Dermis microvascular lymphatic vessel endothelial cell (primary cell): ENCODE results near the gene UGDH. TPM values are rescaled to one million over a fixed set of nuclear protein-coding genes. Genes with fewer than 3 reads are reported as not detected.
"Not testable (repeated sequence)": the region's sequence is repeated elsewhere in the genome, so short reads cannot be mapped to it uniquely, and the experiment has no call there.

Source experiments
- DNase-seq, 2 donors: peaks; one replicate each; pipeline versions ENCODE4 v3.0.0 to v3.0.0-alpha.2; 2010; ENCODE audit warnings: low read depth in 2 of 2
- total RNA-seq: library from RNA; depleted of rRNA; stranded (reverse); fragments of >200 nt; gene quantifications from 2 replicates; pipeline ENCODE4 v1.2.1, GENCODE V29; 2014

The UGDH gene
- total RNA-seq, 1 donor from 2014 or later: 36.1 TPM

- no peak for DNase-seq
These were observed 31.6 kb downstream of the UGDH start for GRCh38 chr4:39495446-39496213.

DNA sequence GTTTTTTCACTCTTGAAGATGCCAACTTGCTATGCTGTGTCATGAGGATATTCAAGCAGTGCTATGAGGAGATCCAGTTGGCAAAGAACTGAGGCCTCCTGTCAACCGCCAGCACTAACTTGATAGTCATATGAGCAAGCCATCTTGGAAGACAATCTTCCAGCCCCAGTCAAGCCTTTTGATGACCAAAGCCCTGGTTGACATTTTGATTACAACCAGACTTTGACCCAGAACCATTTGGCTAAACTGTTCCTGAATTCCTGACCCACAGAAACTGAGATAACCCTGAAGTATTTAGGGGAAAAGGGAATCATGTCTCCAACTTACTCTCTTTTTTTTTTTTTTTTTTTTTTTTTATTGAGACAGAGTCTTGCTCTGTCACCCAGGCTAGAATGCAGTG, 32.9 kb downstream of the UGDH start:
- no peak for DNase-seq

DNA sequence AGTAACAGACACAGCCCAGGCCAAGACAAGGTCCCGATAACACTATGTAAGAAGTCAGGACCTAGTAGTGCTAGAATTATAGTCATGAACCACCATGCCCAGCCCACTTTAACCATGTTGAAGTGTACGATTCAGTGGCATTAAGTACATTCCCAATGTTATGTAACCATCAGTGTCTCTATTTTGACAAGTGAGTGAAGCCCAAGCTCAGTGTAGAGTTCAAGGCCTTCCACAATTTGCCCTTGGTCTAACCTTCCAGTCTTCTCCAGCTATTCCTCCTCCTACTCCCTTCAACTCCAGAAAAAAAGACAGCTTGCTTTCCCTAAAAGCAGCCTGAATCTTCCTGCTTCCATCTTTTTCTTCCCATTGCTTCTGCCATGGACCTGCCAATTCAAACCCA, 36.9 kb downstream of the UGDH start:
- DNase-seq: no peak

DNA sequence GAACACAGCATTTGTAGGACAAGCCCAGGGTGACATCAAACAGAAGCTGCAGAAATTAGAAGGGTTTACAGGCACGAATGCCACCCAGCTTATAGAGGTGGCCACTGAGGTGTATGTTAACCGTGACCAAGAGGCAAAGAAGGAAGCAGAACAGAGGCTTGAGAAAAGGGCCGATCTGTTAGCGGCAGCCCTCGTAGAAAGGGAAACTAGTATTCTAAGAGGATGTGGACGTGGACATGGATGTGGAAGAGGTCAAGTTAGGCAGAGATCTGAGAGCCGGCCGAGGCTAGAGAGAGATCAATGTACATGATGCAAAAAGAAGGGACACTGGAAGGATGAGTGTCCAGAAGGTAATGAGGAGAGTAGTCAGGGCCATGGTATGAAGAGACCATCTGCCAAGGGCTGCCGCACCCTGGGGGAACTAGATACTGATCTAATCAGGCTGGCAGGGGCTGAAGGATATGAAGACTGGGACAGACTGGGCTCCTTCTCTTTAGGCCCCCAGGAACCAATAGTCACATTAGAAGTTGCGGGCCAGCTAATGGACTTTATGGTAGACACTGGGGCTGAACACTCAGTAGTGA, 40.9 kb downstream of the UGDH start:
- DNase-seq: no peak

DNA sequence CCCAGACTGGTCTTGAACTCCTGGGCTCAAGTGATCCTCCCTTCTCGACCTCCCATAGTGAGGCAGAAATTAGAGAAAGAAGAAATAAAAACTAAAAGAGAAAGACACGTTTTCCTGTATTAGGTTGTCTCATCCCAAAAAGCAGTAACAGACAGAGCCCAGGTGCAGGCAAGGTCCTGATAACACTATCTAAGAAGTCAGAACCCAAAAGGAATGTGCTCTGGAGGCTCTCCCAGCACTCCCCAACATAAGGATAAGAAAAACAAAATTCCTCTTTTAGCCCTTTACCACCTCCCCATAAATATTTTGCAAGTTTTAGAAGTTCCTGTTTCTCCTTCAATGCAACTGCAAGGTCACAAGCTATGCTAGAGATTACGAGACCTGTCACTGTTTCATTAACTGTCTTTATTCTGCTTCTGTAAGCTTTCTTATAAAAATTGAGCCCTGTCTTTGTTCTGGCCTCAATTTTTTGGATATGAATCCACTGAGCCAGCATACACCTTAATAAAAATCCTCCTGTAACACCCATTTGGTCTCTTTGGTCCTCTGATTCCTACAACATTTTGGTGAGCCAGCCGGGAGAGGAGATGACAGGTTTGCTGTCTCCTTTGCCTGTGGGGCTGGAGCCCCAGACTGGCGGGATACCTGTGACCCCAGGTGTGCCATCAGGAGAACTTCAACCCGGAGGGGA, 42.5 kb downstream of the UGDH start:
- DNase-seq: no peak

- no peak for DNase-seq
These were observed 46.1 kb downstream of the UGDH start for GRCh38 chr4:39480902-39481695.

- DNase-seq: no peak
These were observed 47.0 kb downstream of the UGDH start for GRCh38 chr4:39480251-39480650.

- no peak for DNase-seq
These were observed 50.9 kb downstream of the UGDH start for GRCh38 chr4:39476187-39476895.

DNA sequence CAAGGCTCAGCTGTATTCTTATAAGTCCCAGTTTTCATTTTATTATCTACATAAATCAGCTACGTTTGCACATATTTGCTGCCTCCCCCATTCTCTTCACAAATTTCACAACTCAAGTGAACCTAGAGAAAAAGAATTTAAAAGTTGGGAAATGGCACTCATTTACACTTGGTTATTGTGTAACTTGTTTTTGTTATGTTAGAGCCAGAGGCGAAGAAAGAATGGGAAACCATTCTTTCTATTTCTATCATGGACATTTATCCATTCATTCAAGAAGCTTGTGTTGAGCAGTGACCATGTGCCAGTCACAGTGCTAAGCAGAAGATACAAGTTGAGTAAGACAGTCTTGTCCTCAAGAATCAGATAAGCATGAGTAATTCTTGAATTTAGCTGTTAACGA, 54.8 kb downstream of the UGDH start:
- no peak for DNase-seq

- no peak for DNase-seq
These were observed 56.8 kb downstream of the UGDH start for GRCh38 chr4:39470402-39470801.

DNA sequence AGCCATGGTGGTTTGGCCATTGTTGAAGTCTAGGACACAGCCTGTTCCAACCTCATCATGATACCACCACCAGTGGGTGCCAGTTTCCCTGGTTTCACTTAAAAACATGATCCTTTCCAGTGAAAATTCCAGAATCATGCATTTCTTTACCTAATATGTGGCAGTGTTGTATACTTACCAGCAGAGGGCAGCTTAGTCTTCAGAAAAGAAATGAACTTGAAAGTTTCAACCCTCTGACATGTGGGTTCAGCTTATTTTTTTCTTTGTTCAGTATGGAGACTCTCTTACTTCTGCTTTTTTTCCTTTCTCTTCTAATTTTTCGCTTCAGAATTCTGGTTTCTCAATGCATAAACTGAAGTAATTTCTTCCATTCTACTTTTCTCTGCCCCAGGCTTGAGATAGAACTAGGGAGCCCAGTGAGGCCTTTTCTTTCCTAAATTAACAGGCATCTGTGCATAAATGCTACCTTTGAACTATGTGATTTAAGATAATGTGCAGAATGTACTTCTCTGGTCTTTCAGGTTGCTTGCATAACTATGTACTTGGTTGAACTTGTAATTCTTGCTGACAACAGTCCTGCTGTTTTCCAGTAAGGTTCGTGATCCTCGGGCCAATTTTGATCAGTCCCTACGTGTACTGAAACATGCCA, 57.7 kb downstream of the UGDH start:
- peak; percentile 83 to 88 for DNase-seq

DNA sequence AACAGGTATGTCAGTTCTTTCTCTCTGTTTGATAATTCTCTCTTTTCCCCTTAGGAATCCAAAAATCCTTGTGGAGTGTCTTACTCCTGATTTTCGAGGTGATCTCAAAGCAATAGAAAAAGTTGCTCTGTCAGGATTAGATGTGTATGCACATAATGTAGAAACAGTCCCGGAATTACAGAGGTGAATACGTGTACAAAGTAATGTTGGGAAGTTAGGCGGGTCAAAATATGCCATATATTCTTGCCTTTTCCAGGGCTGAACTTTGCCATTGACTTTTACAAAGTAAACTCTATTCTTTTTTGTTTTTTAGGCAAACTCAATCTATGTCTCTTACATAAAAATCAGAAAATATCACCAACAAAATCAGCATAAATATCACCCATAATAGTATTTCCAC, 59.8 kb downstream of the UGDH start:
- DNase-seq: no peak

- no peak for DNase-seq
These were observed 60.5 kb downstream of the UGDH start for GRCh38 chr4:39466747-39467146.

GRCh38 chr4:39464886-39465501, 62.2 kb downstream of the UGDH start:
- peak; percentile 48 to 81 for DNase-seq

- peak; percentile 99 to 100 for DNase-seq
These were observed 68.5 kb downstream of the UGDH start, which contains the start of the genes LIAS and RPL9 for GRCh38 chr4:39458505-39459300. TSS of gene LIAS (plus strand) at chr4:39459056. CDS start at chr4:39459118, 62 bp downstream. TSS of gene RPL9 (minus strand) at chr4:39458922. CDS start at chr4:39458439, 483 bp downstream.

- DNase-seq: not testable (repeated sequence)
These were observed 69.1 kb downstream of the UGDH start for GRCh38 chr4:39458161-39458504.

- no peak for DNase-seq
These were observed 70.1 kb downstream of the UGDH start for GRCh38 chr4:39456946-39457763.

- no peak for DNase-seq
These were observed 71.8 kb downstream of the UGDH start for GRCh38 chr4:39455486-39455885.
